Pons (tissue), 1 donor: ENCODE data around the gene YIPF5.

Source experiments
- DNase-seq: peaks from one replicate; pipeline ENCODE4 v3.0.0-alpha.2; 2016; ENCODE audit warnings: low spot score

The YIPF5 gene

GRCh38 chr5:144179226-144179625 lies 8.8 kb upstream of the YIPF5 start:
- DNase-seq, result no peak

DNA sequence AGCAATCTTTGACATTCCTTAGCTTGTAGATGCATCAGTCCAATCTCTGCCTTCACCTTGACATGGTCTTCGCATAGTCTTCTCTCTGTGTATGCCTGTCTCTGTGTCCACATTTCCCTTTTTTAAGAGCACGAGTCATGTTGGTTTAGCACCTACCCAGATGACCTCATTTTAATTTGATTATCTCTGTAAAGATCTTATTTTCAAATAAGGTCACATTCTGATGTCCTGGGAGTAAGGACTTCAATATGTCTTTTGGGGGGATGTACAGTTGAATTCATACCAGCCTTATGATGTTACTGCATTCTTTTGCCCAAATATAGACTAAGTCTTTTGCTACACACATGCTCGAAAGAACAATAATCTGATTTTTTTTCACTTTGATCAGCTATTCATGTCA lies 7.1 kb upstream of the YIPF5 start:
- DNase-seq, result no peak

DNA sequence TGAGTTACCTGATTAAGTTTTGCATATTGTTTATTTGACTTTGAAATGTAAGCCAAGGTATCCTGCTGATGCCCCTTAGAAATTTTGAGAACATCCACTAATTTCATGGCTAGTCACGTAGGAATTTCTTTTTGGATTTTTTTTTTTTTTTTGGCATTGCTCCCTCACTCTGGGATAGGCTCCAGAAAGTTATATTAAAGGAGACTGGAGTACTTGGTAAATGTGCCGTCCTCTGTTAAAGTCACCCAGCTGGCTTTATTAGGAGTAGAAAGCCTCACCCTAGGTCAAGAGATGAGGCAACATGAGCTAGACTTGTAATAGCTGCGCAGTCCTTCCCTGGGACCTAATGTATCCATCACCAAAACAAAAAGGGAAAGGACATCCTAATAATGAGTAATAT lies 3.3 kb upstream of the YIPF5 start:
- DNase-seq, result no peak

DNA sequence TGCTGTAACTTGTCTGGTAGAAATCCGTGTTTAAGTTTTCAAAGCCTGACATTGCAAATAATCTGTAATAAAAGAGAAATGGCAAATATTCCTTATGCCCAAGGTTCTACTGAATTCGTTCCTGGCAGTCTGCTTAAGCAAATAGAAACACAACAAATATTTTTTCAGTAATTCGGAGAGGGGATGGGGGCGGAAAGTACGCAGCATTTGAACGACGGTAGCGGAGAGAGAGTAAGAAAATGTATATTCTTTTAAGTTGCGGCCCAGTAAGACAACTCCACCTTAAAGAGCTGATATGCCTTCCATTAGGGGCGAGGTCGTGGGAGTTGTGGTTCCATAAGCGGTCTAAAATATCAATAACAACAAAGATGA lies 569 bp downstream of the YIPF5 start:
- DNase-seq, result no peak

GRCh38 chr5:144167998-144168397 lies 2.5 kb downstream of the YIPF5 start:
- DNase-seq, result no peak

DNA sequence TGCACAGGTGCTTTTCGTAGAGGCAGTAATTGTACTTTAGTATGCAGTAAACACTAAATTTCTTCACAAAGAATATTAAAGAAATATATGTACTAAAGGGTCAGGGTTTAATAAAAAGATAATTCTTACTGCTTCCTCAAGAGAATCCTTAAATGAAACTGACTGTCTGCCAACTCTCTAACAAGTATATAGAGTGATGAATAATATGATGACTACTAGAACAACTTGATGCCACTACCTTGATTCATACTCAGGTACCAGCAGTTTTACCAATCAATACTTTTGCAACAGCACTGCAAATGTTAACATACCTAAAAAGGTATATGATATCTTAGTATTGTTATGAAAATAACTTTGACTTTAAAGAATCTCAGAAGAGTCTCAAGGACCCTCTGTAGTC lies 3.8 kb downstream of the YIPF5 start:
- no peak for DNase-seq

- DNase-seq, result no peak
Observed at GRCh38 chr5:144162686-144163085, 7.8 kb downstream of the YIPF5 start.

GRCh38 chr5:144156767-144157171 lies 13.7 kb downstream of the YIPF5 start:
- no peak for DNase-seq

DNA sequence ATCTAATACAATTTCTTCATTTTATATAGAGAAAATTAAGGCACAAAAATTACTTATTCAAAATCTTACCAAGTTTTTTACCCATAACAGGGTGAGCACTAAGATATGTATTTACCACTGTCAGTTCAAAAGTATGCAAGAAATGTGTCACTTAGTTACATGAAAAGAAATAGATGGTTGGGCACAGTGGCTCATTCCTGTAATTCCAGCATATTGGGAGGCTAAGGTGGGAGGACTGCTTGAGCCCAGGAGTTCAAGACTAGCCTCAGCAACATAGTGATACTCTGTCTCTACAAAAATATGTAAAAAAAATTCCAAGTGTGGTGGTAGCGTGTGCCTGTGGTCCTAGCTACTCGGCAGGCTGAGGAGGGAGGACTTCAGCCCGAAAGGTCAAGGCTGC lies 19.4 kb downstream of the YIPF5 start:
- DNase-seq, result no peak

DNA sequence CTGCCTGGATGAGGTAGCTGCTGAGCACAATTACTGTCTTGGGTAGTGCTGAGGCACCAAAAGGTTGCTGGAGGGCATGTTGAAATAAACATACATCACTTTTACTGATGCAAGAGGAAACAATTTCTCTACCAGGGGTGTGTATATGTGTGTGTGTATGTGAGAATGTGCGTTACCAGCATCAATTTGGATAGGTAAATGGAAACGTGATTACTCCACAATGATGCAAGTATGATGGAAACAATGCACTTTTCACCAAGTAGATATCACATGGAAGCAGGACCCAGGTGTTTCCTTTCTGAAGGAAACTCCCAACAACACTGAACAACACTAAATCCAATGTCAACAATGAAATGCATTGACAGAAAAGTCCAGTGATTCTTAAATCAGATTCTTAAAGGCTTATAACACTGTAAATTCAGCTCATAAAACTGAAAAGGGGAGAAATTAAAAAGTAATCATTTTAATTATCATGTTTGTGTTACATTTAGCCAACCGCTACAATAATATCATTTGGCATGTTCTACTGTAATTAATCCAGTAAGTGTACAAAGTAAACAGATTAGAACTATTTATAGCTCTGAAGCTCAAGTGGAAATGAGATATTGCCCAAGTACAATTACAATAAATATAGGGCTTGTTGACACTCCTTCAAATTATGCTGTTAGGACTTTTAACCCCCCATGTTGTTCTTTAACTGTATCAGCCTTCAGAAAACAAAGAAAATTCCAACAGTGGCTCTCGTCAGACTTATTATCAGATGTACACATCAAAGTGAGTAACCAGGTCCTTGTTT lies 25.3 kb downstream of the YIPF5 start:
- no peak for DNase-seq

GRCh38 chr5:144143625-144144024 lies 26.8 kb downstream of the YIPF5 start:
- no peak for DNase-seq

DNA sequence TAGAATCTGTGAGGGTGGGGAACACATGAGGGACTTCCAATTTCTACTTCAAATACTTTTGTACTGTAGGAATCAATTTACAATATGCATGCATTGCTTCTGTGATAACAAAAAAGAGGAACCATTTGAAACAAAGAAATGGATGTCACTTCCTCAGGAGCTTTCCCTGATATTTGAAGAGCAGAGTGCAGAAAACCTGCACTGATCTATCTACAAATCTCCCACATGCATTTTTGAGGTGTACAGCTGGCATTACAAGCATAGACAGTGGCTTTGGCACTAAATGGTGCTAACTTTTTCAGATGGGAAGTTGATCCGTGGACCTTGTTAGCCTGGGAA lies 27.7 kb downstream of the YIPF5 start:
- DNase-seq, result no peak

- DNase-seq, result peak; percentile 67
Observed at GRCh38 chr5:144142139-144142823, 28.2 kb downstream of the YIPF5 start.

DNA sequence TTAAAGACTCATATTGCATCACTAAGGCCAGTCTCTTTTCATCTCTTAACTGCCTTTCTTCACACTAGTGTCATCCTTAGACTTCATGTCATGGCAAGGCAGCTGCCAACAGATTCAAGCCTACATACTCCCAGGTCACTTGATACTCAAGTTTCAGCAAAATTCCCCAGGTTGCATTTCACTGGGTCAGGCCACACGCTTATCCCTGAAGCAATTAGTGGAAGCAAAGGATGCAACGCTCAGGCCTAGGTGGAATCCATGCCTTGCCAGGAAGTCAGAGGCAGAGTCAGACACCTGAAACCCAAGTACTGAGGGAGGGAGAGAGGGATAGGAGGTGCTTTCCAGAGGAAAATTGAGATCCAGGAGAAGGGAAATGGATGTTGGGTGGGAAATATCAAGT lies 28.9 kb downstream of the YIPF5 start:
- DNase-seq, result no peak

DNA sequence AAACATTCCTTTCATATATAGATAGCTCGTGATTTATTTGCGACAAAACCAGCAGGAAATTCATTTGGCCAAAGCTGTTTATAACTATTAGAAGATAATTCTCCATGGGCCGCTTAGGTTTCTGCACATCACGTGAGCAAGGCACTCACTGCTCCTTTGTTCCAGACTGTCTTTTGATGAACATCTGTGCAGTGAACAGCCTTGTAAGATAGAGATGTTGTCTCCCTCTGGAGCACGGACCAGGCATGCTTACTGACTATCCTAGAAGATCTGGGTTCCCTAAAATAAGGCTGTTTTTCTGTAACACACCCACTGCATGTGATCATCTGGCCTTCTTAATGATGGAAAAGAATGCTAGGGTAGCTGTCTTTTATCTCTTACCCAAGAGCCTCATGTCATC lies 30.9 kb downstream of the YIPF5 start:
- DNase-seq, result peak; percentile 53

GRCh38 chr5:144135113-144135762 lies 35.2 kb downstream of the YIPF5 start:
- DNase-seq, result no peak

DNA sequence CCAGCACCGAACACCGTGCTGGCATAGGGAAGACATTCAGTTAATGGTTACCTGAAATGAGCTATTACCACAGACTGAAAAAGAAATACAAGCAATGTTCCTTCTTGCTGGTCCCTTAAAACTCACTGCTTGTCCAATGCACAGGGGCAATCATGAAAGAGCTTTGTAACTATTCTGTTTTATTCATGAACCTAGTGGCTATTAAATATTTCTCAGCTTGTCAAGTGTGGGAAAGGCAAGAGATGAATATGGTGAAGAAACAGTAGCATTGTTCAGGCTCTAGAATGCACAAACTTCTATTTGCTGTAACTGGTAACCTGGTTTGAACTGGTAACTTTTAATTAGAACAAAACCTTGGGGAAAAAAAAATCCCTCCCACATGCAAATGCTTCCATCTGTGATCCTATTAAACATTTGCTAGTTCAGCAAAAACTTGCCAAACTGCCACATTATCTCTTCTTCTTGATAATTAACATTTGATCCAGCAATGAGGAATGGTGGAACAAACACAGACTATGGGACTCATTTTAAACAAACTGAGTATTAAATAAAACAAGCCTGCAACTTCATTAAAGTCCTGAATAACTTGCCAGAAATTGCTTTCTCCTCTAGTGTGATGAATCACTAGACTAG lies 36.1 kb downstream of the YIPF5 start:
- DNase-seq, result no peak

- DNase-seq, result no peak
Observed at GRCh38 chr5:144133050-144133633, 37.3 kb downstream of the YIPF5 start.

- DNase-seq, result no peak
Observed at GRCh38 chr5:144131261-144131660, 39.2 kb downstream of the YIPF5 start.

- DNase-seq, result no peak
Observed at GRCh38 chr5:144130306-144130705, 40.2 kb downstream of the YIPF5 start.

DNA sequence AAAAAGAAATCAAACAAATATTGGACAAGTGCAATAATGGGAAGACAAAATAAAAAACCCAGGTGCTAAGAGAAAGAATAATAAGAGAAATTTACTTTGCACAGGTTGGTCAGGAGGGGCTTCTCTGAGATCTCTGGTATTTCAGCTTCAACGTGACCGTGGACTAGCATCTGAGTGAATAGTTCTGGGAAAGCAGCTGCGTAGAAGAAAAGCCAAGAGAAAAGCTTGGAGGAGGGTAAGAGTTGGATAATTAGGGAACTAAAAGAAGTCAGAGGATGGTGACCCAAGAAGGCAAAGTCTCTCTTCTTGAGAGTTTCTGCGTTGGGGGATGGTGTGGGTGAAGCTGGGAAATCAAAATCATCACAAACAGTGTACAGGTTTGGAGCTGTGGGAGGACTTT lies 41.6 kb downstream of the YIPF5 start:
- no peak for DNase-seq

GRCh38 chr5:144126707-144127106 lies 43.8 kb downstream of the YIPF5 start:
- DNase-seq, result no peak
